Measurements from ENCODE around the gene ZIC2. TPM values are rescaled to one million over a fixed set of nuclear protein-coding genes. Genes with fewer than 3 reads are reported as not detected.
"Not testable (repeated sequence)": the region's sequence is repeated elsewhere in the genome, so short reads cannot be mapped to it uniquely, and the experiment has no call there.

ZIC2 gene
- total RNA-seq, 4 donors from 2014 or later: not detected

DNA sequence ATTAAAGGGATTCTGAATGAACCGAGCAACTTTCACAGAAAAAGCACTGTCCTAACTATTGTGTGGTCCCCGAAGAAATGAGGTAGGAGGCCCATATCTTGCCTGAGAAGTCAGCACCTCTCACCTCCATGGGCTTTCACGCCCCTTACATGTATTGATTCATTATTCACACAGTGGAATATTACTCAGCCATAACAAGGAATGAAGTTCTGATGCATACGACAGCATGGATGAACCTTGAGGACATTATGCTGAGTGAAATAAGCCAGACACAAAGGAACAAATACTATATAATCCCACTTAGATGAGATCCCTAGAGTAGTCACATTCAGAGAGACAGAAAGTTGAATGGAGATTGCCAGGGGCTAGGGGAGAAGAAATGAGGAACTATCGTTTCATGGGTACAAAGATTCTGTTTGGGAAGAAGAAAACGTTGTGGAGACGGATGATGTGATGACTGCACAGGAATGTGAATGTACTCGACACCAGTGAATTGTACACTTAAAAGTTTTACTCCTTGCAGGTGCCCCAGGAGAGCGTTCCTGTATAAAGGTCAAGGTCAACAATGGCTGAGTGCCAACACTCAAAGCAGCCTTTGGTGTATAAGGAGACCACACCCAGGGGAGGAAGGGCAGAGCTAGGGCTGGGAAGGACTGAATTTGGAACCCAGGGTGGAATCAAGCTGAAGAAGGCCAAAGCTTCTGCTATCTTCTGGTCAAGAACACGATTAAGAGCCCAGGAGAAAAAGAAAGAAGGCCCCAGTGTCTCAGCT is 32.5 kb upstream of the ZIC2 start:
- no peak for TF ChIP-seq CTCF (IDR thresholded peaks at IDR 0.05)
- TF ChIP-seq POLR2A (IDR thresholded peaks at IDR 0.05): no peak
- H3K36me3 ChIP-seq: no peaks in the 10 kb centered on the region
- no peak overlapping the region for H3K27ac ChIP-seq
- H3K4me3 ChIP-seq: no peak overlapping the region
- no peaks in the 10 kb centered on the region for H3K4me1 ChIP-seq
- intact Hi-C loops (cut with DNase I; ENCODE audit: low total_unique reads): no loop called here
- H3K27me3 ChIP-seq: peaks cover 0 to 6% of the 10 kb centered on the region in 2 donors
- no peaks in the 10 kb centered on the region for H3K9me3 ChIP-seq
- no peak for DNase-seq

DNA sequence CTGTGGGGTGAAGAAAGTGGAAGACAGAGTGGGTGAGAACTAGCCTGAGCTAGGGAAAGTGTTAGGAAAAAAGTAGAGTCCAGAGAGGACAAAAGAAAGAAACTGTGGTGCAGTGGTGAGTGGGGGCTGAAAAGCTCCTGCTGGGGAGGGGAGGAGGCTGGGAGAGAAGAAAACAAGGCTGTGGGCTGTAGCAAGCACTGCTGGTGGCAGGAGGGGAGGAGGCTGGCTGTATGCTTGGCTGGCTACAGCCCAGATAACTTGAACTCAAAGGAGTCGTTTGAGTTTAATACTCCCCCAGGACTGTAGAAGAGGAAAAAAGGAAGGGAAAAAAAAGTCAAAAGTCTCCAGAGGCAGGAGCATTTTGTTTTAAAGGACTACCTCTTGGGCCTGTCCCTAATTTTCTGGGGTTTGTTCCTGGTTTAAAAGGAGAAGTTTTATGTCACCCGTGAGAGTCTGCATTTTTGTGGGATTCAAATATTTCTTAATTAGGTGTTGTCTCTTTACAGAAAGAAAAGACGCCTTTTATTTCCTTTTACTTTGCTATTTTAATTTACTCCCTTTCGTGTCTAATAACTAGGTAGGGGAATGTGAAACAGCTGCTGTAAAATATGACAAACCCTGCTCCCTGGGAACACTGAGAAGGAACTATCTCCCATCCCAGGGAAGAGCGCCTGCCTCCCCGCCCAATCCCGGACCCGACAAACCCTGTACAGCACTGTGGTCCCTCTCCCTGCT is 31.7 kb upstream of the ZIC2 start:
- H3K27me3 ChIP-seq: peaks cover 0 to 6% of the 10 kb centered on the region in 2 donors
- H3K4me1 ChIP-seq: no peaks in the 10 kb centered on the region
- intact Hi-C loops (cut with DNase I; ENCODE audit: low total_unique reads): no loop called here
- DNase-seq: no peak
- H3K4me3 ChIP-seq: no peak overlapping the region
- H3K36me3 ChIP-seq: no peaks in the 10 kb centered on the region
- TF ChIP-seq POLR2A (IDR thresholded peaks at IDR 0.05) (no peak), CTCF (IDR thresholded peaks at IDR 0.05) (no peak)
- no peak overlapping the region for H3K27ac ChIP-seq
- no peaks in the 10 kb centered on the region for H3K9me3 ChIP-seq

DNA sequence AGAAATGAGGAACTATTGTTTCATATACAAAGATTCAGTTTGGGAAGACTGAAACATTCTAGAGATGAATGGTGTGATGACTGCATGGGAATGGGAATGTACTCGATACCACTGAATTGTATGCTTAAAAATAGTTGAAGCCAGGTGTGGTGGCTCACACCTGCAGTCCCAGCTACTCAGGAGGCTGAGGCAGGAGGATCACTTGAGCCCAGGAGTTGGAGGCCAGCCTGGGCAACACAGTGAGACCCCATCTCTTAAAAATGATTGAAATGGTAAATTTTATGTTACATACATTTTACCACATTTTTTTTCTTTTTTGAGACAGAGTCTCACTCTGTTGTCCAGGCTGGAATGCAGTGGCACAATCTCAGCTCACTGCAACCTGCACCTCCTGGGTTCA is 29.9 kb upstream of the ZIC2 start:
- intact Hi-C loops (cut with DNase I; ENCODE audit: low total_unique reads); H3K4me3 ChIP-seq; H3K27ac ChIP-seq; H3K4me1 ChIP-seq; DNase-seq; H3K36me3 ChIP-seq; H3K9me3 ChIP-seq: not testable (repeated sequence)
- H3K27me3 ChIP-seq: peaks cover 0 to 12% of the 10 kb centered on the region in 2 donors

DNA sequence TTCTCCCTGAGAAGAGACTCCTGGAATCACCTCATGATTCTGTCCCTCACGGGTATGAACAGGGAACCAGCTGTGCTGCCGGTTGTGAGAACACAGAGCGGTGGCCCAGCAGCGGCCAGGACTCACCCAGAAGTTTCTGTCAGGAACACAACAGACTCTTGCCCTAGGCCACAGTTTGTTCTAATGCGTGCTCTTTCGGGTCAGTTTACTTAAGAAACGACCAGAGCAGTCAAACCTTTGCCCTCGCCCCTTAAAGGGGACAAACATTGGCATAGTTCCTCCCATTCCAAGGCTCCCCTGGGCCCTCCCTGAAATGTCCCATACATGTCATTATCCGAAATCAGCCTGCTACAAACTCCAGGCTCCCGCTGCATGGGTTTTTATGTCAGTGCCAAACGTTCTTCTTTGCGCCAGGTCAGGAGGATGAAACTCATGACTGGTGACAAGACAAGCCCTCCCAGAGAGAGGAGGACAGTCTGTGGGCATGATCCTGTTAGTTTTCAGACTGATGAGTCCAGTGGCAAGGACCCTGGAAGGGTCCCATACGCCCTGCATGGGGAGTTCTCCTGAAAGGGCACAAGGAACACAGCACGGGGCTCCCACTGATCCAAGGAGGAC is 28.3 kb upstream of the ZIC2 start:
- no peaks in the 10 kb centered on the region for H3K36me3 ChIP-seq
- H3K27ac ChIP-seq: no peak overlapping the region
- peaks cover 10 to 28% of the 10 kb centered on the region in 2 donors for H3K27me3 ChIP-seq
- H3K4me3 ChIP-seq: no peak overlapping the region
- intact Hi-C loops (cut with DNase I; ENCODE audit: low total_unique reads): no loop called here
- H3K4me1 ChIP-seq: peaks cover 0 to 15% of the 10 kb centered on the region in 2 donors
- no peak for TF ChIP-seq POLR2A (IDR thresholded peaks at IDR 0.05)
- no peak for TF ChIP-seq CTCF (IDR thresholded peaks at IDR 0.05)
- DNase-seq: no peak
- no peaks in the 10 kb centered on the region for H3K9me3 ChIP-seq

DNA sequence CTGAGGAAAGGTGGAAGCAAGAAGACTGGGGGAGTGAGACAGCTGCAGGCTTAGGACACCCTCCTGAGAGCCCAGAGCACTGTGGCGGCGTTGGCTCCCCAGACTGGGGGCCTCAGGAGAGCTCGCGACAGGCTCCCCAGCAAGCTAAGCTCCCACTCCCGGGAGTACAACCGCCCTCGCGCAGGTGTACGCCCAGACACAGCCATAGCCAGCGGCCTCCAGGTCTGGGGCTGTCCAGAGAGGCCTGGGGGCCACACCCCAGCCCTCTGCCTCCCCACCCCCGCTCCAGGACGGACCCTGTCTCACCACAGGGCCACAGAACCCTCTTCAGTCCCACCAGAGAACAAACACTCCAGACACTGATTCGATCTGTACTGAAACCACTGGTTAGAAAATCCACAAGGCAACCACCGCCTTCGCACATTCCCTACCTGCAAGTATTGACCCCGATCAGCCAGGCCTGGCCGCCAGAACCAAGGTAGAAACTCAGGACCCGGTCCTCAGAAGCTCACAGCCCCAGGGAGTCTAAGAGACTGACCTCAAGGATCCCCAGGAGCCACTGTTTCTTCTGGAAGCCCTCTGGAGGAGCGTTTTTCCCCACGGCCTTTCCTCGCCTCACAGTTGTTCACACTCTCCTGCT is 26.4 kb upstream of the ZIC2 start:
- no peaks in the 10 kb centered on the region for H3K9me3 ChIP-seq
- H3K27ac ChIP-seq: no peak overlapping the region
- intact Hi-C loops (cut with DNase I; ENCODE audit: low total_unique reads): no loop called here
- no peaks in the 10 kb centered on the region for H3K36me3 ChIP-seq
- peaks cover 10 to 47% of the 10 kb centered on the region in 2 donors for H3K27me3 ChIP-seq
- H3K4me1 ChIP-seq: peaks cover 0 to 15% of the 10 kb centered on the region in 2 donors
- DNase-seq: no peak
- no peak overlapping the region for H3K4me3 ChIP-seq
- TF ChIP-seq POLR2A (IDR thresholded peaks at IDR 0.05) (no peak), CTCF (IDR thresholded peaks at IDR 0.05) (no peak)
